ENCODE data around the gene TRMO.
"Not testable (repeated sequence)": the region's sequence is repeated elsewhere in the genome, so short reads cannot be mapped to it uniquely, and the experiment has no call there.

TRMO gene, protein sequence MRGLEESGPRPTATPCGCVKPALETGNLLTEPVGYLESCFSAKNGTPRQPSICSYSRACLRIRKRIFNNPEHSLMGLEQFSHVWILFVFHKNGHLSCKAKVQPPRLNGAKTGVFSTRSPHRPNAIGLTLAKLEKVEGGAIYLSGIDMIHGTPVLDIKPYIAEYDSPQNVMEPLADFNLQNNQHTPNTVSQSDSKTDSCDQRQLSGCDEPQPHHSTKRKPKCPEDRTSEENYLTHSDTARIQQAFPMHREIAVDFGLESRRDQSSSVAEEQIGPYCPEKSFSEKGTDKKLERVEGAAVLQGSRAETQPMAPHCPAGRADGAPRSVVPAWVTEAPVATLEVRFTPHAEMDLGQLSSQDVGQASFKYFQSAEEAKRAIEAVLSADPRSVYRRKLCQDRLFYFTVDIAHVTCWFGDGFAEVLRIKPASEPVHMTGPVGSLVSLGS

DNA sequence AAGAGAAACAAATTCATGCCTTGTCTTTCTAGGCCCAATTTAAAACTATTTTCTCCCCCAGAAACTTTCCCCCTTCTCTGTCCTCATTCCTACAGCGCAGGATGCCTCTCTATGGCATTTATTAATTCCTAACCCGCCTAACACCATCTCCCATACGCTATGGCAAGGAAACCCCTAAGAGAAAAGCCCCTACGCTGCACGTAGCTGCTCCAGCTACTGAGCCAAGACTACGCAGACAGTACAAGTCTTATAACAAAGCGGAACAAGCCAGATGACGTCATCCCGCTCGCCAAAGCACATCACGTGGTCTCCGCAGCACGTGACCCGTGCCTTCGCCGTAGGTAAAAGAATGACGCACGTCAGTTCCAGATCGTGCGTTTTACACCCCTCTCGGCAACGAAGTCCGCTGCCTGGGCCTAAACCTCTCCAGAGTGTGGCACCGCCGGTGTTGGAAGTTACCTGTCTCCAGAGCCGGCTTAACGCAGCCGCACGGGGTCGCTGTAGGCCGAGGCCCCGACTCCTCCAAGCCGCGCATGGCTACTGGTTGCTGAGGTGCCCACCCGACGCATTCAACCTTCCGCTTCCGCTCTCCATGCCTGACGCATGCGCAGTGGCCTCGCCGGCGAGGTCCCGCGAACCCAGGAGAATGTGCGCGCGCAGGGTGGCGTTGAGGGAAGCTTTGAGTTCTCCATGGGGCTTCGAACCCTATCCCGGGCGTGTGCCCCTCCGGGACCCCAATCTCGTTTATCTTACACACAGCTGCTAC, at the start of gene TRMO:
TSS of gene TRMO (minus strand) at position 542 of the 766 bp plus-strand sequence. CDS start at position 535, 7 bp downstream.
- DNase-seq (ENCODE audit: low read depth): peak; percentile 94

- no peak for DNase-seq (ENCODE audit: low read depth)
These were observed 47.9 kb upstream of the TRMO start for GRCh38 chr9:97970165-97970564.

- no peak for DNase-seq (ENCODE audit: low read depth)
These were observed 46.7 kb upstream of the TRMO start for GRCh38 chr9:97969014-97969413.

DNA sequence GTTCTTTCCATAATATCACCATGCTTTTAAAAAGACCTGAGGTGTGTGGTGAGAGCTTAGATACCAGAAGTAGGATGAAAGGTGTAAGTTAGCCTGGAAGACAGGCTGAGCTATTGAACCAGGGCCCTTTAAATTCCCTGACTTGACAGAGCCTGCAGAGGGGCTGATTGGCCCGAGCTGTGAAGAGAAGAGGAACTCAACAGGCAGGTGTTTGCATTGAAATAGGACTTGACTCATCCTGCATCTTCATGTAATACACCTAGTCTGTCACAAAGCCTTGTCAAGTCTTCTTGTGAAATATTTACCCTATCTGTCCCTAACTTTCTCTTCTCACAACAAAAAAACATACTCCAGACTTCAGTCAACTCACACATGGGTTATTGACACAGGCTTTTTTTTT, 44.2 kb upstream of the TRMO start:
- no peak for DNase-seq (ENCODE audit: low read depth)

DNA sequence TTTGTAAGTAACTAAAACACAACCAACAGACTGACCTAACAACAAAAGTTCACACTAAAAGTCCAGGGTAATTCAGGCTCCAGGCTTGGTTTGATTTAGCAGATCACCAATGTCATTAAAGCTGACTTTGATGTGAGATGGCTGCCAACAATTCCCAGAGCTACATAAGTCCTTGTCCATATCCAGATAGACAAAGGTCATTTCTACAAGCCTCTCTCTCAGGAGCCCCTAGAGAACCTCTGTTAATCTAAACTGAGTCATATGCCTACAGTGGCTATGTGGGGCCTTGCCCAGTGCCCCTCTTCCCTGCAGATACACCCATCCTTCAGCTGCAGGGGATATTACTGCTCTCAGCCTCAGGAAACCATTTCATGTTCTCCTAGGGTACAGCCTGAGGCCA, 42.6 kb upstream of the TRMO start:
- DNase-seq (ENCODE audit: low read depth): no peak

GRCh38 chr9:97963232-97963631, 40.9 kb upstream of the TRMO start:
- DNase-seq (ENCODE audit: low read depth): no peak

- DNase-seq (ENCODE audit: low read depth): no peak
These were observed 40.3 kb upstream of the TRMO start for GRCh38 chr9:97962575-97962974.

DNA sequence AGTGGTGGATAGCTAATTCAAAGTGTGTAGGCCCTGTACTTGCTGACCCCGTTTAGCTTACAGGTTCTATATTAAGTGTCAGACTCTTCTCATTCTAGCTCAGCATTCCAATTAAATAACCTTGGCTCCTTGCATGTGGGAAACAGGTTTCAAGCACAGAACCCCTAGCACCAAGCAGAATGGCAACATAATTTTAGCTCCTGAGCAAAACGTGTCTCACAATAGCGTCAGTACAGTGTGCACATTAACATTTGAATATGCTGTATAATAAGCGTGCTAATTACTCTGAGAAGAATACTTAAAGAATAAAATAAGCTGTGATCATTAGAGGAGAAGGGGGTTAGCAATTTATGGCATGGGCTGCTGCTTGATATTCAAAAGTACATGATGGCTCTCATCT, 39.8 kb upstream of the TRMO start:
- DNase-seq (ENCODE audit: low read depth): no peak

DNA sequence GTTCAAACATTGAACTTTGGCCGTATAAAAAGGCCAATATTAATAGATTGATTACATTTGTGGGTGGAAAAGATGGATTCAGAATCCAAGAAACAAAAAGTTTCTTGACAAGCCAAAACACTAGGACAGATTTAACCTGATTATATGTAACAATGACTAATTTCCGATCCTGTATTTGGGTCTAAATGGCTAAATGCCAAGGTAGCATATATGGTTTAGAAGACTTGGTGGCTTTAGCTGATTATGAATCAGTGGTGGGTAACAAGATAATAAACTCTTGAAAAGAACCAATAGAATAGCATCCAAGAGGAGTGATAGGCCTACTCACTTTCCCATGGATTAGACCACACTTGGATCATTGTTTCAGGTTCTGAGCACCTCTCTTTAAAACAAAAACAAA, 39.1 kb upstream of the TRMO start:
- no peak for DNase-seq (ENCODE audit: low read depth)

GRCh38 chr9:97960678-97961328, 38.5 kb upstream of the TRMO start:
- DNase-seq (ENCODE audit: low read depth): not testable (repeated sequence)

GRCh38 chr9:97959585-97959984, 37.3 kb upstream of the TRMO start:
- DNase-seq (ENCODE audit: low read depth): no peak

- no peak for DNase-seq (ENCODE audit: low read depth)
These were observed 36.7 kb upstream of the TRMO start for GRCh38 chr9:97958812-97959511.

GRCh38 chr9:97956331-97956730, 34.0 kb upstream of the TRMO start:
- DNase-seq (ENCODE audit: low read depth): no peak

GRCh38 chr9:97954550-97954989, 32.3 kb upstream of the TRMO start:
- DNase-seq (ENCODE audit: low read depth): peak; percentile 23

DNA sequence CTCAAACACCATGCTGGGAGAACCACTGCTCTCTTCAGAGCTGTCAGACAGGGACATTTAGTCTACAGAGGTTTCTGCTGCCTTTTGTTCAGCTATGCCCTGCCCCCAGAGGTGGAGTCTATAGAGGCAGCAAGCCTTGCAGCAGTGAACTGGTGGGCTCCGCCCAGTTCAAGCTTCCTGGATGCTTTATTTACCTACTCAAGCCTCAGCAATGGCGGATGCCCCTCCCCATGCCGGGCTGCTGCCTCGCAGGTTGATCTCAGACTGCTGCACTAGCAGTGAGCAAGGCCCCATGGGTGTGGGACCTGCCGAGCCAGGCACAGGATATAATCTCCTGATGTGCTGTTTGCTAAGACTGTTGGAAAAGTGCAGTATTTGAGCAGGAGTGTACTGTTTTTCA, 28.6 kb upstream of the TRMO start:
- DNase-seq (ENCODE audit: low read depth): not testable (repeated sequence)

GRCh38 chr9:97947094-97947493, 24.8 kb upstream of the TRMO start:
- not testable (repeated sequence) for DNase-seq (ENCODE audit: low read depth)

GRCh38 chr9:97945470-97945869, 23.2 kb upstream of the TRMO start:
- DNase-seq (ENCODE audit: low read depth): not testable (repeated sequence)

DNA sequence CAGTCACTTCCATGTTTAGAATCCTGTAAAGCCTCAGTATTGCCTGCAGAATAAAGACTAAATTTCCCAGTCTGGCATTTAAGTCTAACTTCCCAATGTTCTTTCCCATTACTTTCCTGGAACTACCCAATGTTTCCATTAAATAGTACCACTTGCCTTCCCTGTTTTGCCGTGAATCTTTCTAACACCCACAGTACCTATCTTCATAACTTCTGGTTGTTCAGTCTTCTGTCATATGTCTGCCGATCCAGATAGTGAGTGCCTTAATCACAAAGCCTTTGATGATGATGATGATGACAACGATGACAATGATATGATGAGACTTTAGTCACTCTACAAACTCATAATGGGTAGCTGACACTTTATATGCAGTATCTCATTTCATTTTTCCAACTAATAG, 22.3 kb upstream of the TRMO start:
- no peak for DNase-seq (ENCODE audit: low read depth)

- DNase-seq (ENCODE audit: low read depth): no peak
These were observed 21.1 kb upstream of the TRMO start for GRCh38 chr9:97943308-97943855.

- no peak for DNase-seq (ENCODE audit: low read depth)
These were observed 19.0 kb upstream of the TRMO start for GRCh38 chr9:97941323-97941722.

GRCh38 chr9:97940741-97941140, 18.4 kb upstream of the TRMO start:
- no peak for DNase-seq (ENCODE audit: low read depth)

- DNase-seq (ENCODE audit: low read depth): no peak
These were observed 17.9 kb upstream of the TRMO start for GRCh38 chr9:97940233-97940632.
